ENCODE data around the gene RANBP9. TPM values are rescaled to one million over a fixed set of nuclear protein-coding genes. Genes with fewer than 3 reads are reported as not detected.

The RANBP9 gene
- total and polyA plus RNA-seq, 2 of the 13 experiments (the other 11 are each of a cell fraction or from before 2014, with no cell fraction given), result 26.6 to 30.6 TPM

DNA sequence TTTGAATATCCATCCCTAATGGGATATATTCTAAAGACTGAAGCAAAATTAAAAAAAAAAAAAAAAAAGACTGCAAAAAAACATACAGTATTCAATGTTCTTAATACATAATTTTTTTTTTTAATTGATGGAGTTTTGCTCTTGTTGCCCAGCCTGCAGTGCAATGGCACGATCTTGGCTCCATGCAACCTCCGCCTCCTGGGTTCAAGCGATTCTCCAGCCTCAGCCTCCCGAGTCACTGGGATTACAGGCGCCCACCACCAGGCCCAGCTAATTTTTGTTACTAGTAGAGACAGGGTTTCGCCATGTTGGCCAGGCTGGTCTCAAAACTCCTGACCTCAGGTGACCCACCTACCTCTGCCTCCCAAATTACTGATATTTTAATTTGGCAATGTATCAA lies 29.3 kb downstream of the RANBP9 start:
- ATAC-seq (no peak), DNase-seq (ENCODE audit: low spot score) (no peak), FAIRE-seq (no peak)
- Histone ChIP-seq H3K36me3 (replicated peaks in 1 of 2; ENCODE audit: control insufficient read depth in 1 of 2, insufficient read depth in 2 of 2, low read length in 2 of 2) (peaks cover 0 to 10% of the 10 kb centered on the region in 2 experiments; a peak in 1 of 5 replicates), H4K20me1 (ENCODE audit: insufficient read depth, low read length) (peaks cover 4% of the 10 kb centered on the region), H3K9ac (ENCODE audit: insufficient read depth, low read depth, low read length) (no peak overlapping the region), H3K27me3 (ENCODE audit: control insufficient read depth in 1 of 2, insufficient read depth in 2 of 2, low read length in 2 of 2) (no peaks in the 10 kb centered on the region), H3K4me2 (ENCODE audit: low read depth, low read length) (no peak overlapping the region), H3K9me3 (ENCODE audit: low read length) (peaks cover 6% of the 10 kb centered on the region), H3K4me1 (ENCODE audit: insufficient read depth, low read length) (peaks cover 18% of the 10 kb centered on the region), H3K4me3 (replicated peaks in 1 of 3; ENCODE audit: insufficient read depth in 1 of 3, low read depth in 2 of 3, low read length in 3 of 3) (no peak overlapping the region), H3K27ac (ENCODE audit: extremely low read length, insufficient read depth, low read length) (no peak overlapping the region), H2AFZ (ENCODE audit: low read length) (no peak overlapping the region), H3K79me2 (ENCODE audit: insufficient read depth, low read length) (peaks cover 86% of the 10 kb centered on the region)
- no TSS peak for BruUV-seq (replicated peaks)
- ChIA-PET POLR2A (no interaction called here), CTCF (ENCODE audit: low intra/inter-chr PET ratio, low total read pairs) (no interaction called here)
- 96% methylated on average over 6 of the region's 6 CpGs for WGBS (ENCODE audit: low lambda C conversion rate)
- intact Hi-C loops (cut with micrococcal nuclease; ENCODE audit: unreplicated experiment) (no loop called here), in situ Hi-C loops (cut with HindIII; ENCODE audit: extremely low pct_ligation_motif_present, low pct_unique_long_range_greater_than_20kb) (no loop called here)
- no peak for TF ChIP-seq SRF (IDR thresholded peaks at IDR 0.05; ENCODE audit: low read depth, low read length)
- TF ChIP-seq ZNF501 (CRISPR knock-in tag; IDR thresholded peaks at IDR 0.05), result no peak
- TF ChIP-seq ZNF614 (CRISPR knock-in tag; IDR thresholded peaks at IDR 0.05; ENCODE audit: borderline replicate concordance), result no peak
- TF ChIP-seq ONECUT2 (CRISPR knock-in tag; IDR thresholded peaks at IDR 0.05), result no peak
- TF ChIP-seq, protein P1, sequence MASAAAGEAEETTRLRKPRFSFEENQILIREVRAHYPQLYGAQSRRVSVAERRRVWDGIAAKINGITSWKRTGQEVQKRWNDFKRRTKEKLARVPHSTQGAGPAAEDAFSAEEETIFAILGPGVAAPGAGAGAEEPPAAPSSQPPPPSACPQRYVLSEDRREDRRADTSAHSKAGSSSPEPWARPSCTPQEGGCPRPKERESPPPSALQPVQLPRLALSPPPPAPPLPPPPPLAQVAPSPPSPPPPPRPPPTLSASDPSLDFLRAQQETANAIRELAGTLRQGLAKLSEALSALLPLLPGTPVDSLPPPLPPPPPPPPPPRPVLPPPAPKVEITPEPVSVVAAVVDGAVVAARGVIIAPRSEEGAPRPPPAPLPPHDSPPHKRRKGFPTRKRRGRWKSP (CRISPR knock-in tag; IDR thresholded peaks at IDR 0.05), result no peak
- TF ChIP-seq, protein P2, sequence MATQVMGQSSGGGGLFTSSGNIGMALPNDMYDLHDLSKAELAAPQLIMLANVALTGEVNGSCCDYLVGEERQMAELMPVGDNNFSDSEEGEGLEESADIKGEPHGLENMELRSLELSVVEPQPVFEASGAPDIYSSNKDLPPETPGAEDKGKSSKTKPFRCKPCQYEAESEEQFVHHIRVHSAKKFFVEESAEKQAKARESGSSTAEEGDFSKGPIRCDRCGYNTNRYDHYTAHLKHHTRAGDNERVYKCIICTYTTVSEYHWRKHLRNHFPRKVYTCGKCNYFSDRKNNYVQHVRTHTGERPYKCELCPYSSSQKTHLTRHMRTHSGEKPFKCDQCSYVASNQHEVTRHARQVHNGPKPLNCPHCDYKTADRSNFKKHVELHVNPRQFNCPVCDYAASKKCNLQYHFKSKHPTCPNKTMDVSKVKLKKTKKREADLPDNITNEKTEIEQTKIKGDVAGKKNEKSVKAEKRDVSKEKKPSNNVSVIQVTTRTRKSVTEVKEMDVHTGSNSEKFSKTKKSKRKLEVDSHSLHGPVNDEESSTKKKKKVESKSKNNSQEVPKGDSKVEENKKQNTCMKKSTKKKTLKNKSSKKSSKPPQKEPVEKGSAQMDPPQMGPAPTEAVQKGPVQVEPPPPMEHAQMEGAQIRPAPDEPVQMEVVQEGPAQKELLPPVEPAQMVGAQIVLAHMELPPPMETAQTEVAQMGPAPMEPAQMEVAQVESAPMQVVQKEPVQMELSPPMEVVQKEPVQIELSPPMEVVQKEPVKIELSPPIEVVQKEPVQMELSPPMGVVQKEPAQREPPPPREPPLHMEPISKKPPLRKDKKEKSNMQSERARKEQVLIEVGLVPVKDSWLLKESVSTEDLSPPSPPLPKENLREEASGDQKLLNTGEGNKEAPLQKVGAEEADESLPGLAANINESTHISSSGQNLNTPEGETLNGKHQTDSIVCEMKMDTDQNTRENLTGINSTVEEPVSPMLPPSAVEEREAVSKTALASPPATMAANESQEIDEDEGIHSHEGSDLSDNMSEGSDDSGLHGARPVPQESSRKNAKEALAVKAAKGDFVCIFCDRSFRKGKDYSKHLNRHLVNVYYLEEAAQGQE (IDR thresholded peaks at IDR 0.05; ENCODE audit: borderline replicate concordance in 1 of 2, low read depth in 1 of 2, low read length in 2 of 2), result no peak
- no peak for TF ChIP-seq ZNF317 (CRISPR knock-in tag; IDR thresholded peaks at IDR 0.05)
- TF ChIP-seq, protein P3, sequence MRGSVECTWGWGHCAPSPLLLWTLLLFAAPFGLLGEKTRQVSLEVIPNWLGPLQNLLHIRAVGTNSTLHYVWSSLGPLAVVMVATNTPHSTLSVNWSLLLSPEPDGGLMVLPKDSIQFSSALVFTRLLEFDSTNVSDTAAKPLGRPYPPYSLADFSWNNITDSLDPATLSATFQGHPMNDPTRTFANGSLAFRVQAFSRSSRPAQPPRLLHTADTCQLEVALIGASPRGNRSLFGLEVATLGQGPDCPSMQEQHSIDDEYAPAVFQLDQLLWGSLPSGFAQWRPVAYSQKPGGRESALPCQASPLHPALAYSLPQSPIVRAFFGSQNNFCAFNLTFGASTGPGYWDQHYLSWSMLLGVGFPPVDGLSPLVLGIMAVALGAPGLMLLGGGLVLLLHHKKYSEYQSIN (CRISPR knock-in tag; IDR thresholded peaks at IDR 0.05; ENCODE audit: borderline replicate concordance), result no peak
- TF ChIP-seq, protein P4, sequence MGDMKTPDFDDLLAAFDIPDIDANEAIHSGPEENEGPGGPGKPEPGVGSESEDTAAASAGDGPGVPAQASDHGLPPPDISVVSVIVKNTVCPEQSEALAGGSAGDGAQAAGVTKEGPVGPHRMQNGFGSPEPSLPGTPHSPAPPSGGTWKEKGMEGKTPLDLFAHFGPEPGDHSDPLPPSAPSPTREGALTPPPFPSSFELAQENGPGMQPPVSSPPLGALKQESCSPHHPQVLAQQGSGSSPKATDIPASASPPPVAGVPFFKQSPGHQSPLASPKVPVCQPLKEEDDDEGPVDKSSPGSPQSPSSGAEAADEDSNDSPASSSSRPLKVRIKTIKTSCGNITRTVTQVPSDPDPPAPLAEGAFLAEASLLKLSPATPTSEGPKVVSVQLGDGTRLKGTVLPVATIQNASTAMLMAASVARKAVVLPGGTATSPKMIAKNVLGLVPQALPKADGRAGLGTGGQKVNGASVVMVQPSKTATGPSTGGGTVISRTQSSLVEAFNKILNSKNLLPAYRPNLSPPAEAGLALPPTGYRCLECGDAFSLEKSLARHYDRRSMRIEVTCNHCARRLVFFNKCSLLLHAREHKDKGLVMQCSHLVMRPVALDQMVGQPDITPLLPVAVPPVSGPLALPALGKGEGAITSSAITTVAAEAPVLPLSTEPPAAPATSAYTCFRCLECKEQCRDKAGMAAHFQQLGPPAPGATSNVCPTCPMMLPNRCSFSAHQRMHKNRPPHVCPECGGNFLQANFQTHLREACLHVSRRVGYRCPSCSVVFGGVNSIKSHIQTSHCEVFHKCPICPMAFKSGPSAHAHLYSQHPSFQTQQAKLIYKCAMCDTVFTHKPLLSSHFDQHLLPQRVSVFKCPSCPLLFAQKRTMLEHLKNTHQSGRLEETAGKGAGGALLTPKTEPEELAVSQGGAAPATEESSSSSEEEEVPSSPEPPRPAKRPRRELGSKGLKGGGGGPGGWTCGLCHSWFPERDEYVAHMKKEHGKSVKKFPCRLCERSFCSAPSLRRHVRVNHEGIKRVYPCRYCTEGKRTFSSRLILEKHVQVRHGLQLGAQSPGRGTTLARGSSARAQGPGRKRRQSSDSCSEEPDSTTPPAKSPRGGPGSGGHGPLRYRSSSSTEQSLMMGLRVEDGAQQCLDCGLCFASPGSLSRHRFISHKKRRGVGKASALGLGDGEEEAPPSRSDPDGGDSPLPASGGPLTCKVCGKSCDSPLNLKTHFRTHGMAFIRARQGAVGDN (CRISPR knock-in tag; IDR thresholded peaks at IDR 0.05), result no peak
